HG02840 (cell line): ENCODE measurements around the gene GARNL3.

Experiments used
- ATAC-seq: cut with Tn5 transposase; IDR thresholded peaks from one replicate; pipeline ENCODE4 v1.9.1; 2021; ENCODE audit warnings: mild to moderate bottlenecking, moderate library complexity, moderate number of reproducible peaks; ENCODE audit not compliant: unreplicated experiment, low FRiP score

The GARNL3 gene

DNA sequence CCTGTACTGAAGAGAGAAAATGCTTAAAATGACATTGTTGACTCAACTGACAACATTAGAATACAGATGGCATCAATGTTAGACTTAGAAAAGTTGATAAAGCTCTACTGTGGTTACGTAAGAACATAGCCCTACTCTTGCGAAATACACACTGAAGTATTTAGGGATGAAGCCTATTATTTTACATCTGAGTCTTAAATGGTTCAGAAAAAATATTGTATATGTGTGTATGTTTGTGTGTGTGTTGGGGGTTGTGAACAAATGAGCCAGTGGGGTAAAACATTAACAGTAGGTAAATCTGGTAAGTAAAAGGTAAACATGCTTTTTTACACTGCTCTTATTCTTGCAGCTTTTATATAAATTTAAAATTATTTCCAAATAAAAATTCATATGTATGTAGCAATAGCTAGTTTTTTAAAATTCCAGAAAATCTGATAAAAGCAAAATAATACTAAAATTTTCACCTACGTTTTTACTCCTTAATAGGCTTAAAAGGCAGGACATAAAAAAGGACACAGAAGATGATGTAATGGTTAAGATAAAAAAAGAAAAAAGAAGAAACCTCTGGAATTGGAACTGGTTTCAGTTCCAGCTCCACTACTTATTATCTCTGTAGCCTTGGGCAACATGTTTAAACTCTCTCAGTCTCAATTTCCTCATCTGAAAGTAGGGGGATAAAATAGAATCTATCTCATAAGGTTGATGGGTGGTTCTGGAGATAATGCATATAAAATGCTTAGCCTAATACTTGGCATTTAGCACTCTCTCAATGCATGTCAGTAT lies 44.3 kb downstream of the GARNL3 start:
- no peak for ATAC-seq

GRCh38 chr9:127309715-127310114 lies 45.1 kb downstream of the GARNL3 start:
- no peak for ATAC-seq

GRCh38 chr9:127311239-127311741 lies 46.7 kb downstream of the GARNL3 start:
- ATAC-seq = no peak

GRCh38 chr9:127313042-127313560 lies 48.5 kb downstream of the GARNL3 start:
- no peak for ATAC-seq

DNA sequence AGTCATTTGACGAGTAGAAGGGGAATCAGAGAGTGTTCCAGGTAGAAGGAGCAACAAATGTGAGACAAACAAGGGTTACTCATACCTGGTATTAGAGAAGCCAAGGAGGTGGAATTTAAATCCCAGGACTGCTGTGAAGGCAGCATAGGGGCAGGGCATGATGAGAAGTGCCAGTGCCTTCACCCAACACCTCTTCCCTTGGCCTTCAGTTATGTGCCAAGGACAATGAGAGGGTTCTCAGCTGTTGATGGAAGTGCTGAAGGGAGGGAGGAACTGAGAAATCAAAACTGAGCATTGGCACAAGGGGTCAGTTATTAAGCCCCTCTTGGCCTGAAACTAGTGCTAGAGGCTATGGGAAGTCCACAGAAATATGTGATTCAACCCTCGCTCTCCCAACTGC lies 50.3 kb downstream of the GARNL3 start:
- no peak for ATAC-seq

- ATAC-seq = no peak
Observed at GRCh38 chr9:127316586-127317323, 52.2 kb downstream of the GARNL3 start.

DNA sequence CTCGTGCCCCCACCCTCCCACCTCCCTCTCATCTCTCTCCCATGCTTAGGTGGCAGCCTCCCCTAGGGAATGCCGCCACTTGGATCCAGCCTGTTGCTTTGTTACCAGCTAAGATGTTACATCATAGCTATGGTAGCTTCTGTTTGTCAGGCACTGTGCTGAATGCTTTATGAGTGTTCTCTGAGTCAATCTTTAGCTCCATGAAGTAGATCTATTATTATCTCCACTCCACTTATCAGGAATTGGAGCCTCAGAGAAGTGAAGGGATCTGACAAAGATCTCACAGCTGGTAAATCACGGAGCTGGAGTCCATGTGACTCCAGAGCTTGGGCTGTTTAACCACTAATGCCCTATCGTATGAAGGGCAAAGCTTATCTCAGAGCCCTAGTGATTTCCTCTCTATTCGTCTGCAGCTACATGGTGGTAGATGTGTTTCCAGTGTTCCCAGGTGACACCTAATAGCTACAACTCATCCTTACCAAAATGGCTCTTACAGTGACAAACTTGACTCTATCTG lies 54.1 kb downstream of the GARNL3 start:
- no peak for ATAC-seq

GRCh38 chr9:127319366-127320114 lies 55.0 kb downstream of the GARNL3 start:
- no peak for ATAC-seq

DNA sequence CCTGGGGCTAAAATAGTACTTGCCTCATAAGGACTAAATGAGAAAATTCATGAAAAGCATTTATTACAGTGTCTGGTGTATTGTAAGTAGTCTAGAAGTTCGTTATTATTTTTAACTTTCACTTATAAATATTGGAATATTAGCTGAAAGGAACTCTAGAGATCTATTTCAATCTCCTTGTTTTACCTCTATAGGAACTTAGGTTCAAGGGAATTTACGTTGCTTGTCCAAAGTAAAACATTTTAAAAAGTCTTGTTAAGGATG lies 55.5 kb downstream of the GARNL3 start:
- ATAC-seq = no peak

DNA sequence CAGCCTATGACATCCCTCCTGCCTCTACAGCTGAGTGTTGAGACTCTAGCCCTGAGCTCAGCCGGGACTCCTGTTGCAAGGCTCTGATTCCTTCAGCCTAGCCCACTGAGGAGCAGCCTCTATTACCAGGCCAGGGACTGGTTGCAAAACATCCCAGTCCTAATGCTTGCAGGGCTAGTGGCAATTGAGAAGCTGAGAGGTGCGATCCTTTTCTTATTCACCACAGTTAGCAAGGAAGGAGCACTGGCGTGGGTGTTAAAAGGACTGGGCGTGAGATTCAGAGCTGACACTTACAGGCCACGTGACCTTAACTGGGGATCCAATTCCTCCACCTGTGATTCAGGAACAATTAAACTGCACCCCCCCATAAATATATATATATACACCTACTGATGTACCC lies 58.8 kb downstream of the GARNL3 start:
- ATAC-seq = no peak

GRCh38 chr9:127330501-127330900 lies 65.9 kb downstream of the GARNL3 start:
- no peak for ATAC-seq

DNA sequence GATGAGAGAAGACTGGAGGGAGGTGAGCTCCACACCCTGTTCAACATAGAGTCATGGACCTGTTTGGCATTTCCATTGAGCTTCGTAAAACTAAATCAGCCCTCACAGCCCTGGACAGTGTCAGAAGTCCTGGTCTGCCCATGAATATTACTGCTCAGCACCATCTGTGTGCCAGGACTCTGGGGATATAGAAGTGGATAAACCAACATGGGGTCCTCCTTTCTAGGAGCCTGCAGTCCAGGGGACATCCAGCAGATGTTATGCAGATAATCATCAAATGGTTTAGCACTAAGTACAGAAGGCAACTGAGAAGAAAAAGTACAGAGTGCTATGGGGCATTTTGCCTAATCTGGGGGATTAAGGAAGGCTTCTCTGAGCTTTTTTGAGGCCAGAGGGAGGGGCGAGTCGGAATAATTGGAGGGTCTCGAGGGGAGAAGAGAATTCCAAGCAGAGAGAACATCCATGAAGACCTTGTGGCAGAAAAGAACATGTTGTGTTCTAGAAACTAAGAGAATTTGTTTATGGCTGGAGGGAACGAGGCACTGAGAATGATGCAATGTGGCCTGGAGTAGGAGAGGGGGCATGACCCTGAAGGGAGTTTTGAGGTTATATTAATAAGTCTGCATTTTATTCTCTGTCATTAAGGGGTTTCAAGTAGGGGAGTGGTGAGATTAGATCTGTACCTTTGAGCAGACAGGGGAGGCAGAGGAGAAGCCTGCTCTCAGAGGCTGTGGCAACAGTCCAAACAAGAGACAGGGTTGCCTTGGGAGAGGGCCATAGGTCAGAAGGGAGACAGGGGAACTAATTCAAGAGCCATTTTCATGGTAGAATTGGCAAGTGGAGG lies 68.9 kb downstream of the GARNL3 start:
- ATAC-seq = no peak

DNA sequence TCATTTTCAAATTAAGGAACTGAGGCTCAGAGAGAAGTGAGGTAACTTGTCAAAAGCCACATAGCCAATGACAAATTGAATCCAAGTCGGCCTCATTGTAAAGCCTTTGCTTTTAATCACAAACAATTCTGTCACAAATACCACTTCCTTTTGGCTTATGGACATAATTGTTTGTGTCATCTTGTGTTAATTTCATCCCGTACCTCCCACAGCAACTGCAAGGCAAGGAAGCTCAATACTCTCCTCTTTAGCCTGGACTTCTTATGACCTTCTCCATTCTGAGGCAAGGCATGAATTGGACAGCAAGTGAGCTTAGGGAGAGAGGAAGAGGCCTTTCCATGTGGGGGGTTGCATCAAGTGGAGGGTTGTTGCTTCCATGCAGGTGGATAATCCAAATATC lies 70.2 kb downstream of the GARNL3 start:
- ATAC-seq = no peak

- ATAC-seq = no peak
Observed at GRCh38 chr9:127336086-127336485, 71.5 kb downstream of the GARNL3 start.

- no peak for ATAC-seq
Observed at GRCh38 chr9:127336506-127337352, 72.2 kb downstream of the GARNL3 start.

GRCh38 chr9:127340721-127341120 lies 76.1 kb downstream of the GARNL3 start:
- ATAC-seq = no peak

DNA sequence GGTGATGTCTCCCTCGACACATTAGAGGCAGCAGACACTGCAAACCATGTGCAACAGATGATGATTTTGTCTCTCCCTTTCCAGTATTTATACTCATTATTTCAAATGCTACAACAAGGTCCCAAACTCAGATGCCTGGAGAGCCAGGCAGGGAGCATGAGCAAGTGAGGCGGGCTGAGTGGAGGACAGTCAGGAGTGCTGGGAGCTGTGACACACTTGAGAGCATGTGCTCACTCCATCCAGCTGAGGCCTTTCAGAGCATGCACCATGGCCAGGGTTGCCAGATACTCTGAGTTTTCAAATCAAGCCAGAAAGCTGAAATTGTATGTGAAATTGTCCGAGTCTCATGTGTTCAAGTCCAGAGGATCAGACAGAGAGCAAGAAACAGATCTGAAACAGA lies 76.6 kb downstream of the GARNL3 start:
- ATAC-seq = no peak

DNA sequence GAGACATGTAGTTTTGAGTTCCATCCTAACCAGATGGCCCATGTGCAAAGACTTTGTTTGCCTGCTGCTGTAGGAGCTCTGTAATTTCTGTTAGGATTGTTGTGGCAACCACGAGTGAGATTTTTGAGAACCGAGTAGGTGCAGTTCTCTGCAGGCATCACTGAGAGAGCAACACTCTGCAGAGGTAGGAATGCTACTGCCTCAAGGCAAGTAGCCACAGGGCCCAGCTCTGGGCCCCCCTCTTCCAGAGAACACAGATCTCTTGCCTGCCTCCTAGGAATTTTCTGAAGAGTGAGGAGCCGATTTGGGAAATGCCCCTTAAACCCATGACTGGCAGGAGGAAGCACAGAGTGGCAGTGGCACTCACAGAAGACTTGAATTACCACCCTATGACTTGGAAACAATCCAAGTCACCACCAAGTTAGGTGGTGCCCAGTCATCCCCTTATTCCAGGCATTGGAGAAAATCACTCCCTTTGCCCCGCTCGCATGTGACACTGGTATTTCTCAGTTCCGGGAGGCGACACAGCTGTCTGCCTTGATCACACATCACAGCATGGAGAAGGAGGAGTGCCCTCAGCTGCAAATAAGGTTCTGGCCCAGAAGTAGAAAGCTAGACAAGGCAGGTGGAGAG lies 79.9 kb downstream of the GARNL3 start:
- no peak for ATAC-seq

DNA sequence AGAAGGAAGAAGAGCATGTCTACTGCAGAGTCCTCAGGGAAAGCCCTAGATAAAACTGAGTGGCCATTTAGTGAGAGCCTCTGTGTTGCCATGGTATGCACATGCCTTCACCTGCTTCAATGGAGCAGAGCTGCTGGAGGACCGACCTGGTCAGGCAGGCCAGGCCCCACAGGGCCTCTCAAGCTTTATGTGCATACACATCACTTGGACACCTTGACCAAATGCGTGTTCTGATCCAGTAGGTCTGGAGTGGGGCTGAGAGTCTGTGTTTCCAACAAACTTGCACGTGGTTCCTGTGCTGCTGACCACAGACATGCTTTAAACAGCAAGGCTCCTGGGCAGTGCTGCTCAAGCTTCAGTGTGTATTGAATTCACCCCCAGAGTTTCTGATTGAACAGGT lies 81.0 kb downstream of the GARNL3 start:
- ATAC-seq = no peak
